IMR-90 (cell line): ENCODE data around the gene PFN1. TPM values are rescaled to one million over a fixed set of nuclear protein-coding genes. Genes with fewer than 3 reads are reported as not detected.

Experiments
- ATAC-seq: fragments of 200-7000 bp; cut with Tn5 transposase; 2 replicates; pipeline ENCODE4 v1.9.1; 2020; ENCODE audit warnings: low read depth, mild to moderate bottlenecking, moderate library complexity
- BruUV-seq: library from RNA; stranded (reverse); fragments of 400-500 nt; replicated peaks from 2 replicates; lab custom pipeline; 2021; lab: Mats Ljungman, UMichigan
- CTCF ChIA-PET: fragments of 300-600 bp; formaldehyde crosslinking; extraction: SDS; loops from one replicate; lab custom pipeline; 2021; ENCODE audit warnings: antibody characterized with exemption; lab: Yijun Ruan, JAX
- POLR2A ChIA-PET: fragments of 300-600 bp; sonication (Branson Sonifier 250); formaldehyde crosslinking; loops from one replicate; lab custom pipeline; 2022; ENCODE audit warnings: antibody characterized with exemption; ENCODE audit not compliant: unreplicated experiment; lab: Charles Lee
- DNase-seq: peaks from one replicate; pipeline ENCODE4 v3.0.0; 2013
- H2AFZ ChIP-seq: replicated peaks from 2 replicates; pipeline ENCODE3; 2013; ENCODE audit warnings: low read length, mild to moderate bottlenecking; ENCODE audit not compliant: poor library complexity
- H2AK5ac ChIP-seq: 2 replicates; pipeline ENCODE4 v1.6.1; 2013; ENCODE audit warnings: low read depth, low read length, inconsistent platforms
- H2AK9ac ChIP-seq: replicated peaks from 2 replicates; pipeline ENCODE3; 2013; ENCODE audit warnings: mild to moderate bottlenecking, low read depth, low read length, moderate library complexity; ENCODE audit not compliant: poor library complexity
- H2BK120ac ChIP-seq: 2 replicates; pipeline ENCODE4 v1.6.1; 2013; ENCODE audit warnings: low read depth, low read length, inconsistent platforms
- H2BK15ac ChIP-seq: 3 replicates; pipeline ENCODE4 v1.6.1; 2013; ENCODE audit warnings: low read depth, low read length, inconsistent platforms
- H2BK20ac ChIP-seq: 2 replicates; pipeline ENCODE4 v1.6.1; 2013; ENCODE audit warnings: low read depth, mild to moderate bottlenecking, inconsistent platforms, low read length, moderate library complexity
- H2BK5ac ChIP-seq: 2 replicates; pipeline ENCODE4 v1.6.1; 2013; ENCODE audit warnings: mild to moderate bottlenecking, low read depth, low read length, inconsistent platforms; ENCODE audit not compliant: poor library complexity, severe bottlenecking
- H3K14ac ChIP-seq: replicated peaks from 2 replicates; pipeline ENCODE4 v1.6.1; 2013; ENCODE audit warnings: low read depth, low read length, inconsistent platforms
- H3K18ac ChIP-seq: 2 replicates; pipeline ENCODE4 v1.6.1; 2013; ENCODE audit warnings: low read depth, low read length, control low read depth
- H3K23ac ChIP-seq: 2 replicates; pipeline ENCODE4 v1.6.1; 2013; ENCODE audit warnings: low read depth, low read length, inconsistent platforms
- H3K27ac ChIP-seq: 2 replicates; pipeline ENCODE4 v1.5.1; 2013; ENCODE audit warnings: mild to moderate bottlenecking, control low read depth, low read length; ENCODE audit not compliant: insufficient read depth
- H3K27me3 ChIP-seq: 2 replicates; pipeline ENCODE4 v1.6.1; 2013; ENCODE audit warnings: low read length; ENCODE audit not compliant: control insufficient read depth, insufficient read depth
- H3K36me3 ChIP-seq: 2 replicates; pipeline ENCODE4 v1.6.1; 2013; ENCODE audit warnings: low read length, mixed read lengths; ENCODE audit not compliant: control insufficient read depth, insufficient read depth
- H3K4ac ChIP-seq: 2 replicates; pipeline ENCODE4 v1.6.1; 2013; ENCODE audit warnings: low read depth, low read length, inconsistent platforms
- H3K4me1 ChIP-seq: 2 replicates; pipeline ENCODE4 v1.6.1; 2013; ENCODE audit warnings: low read length, mixed read lengths; ENCODE audit not compliant: control insufficient read depth, insufficient read depth
- H3K4me2 ChIP-seq: 2 replicates; pipeline ENCODE4 v1.6.1; 2013; ENCODE audit warnings: low read depth, mild to moderate bottlenecking, control low read depth, low read length, moderate library complexity
- H3K4me3 ChIP-seq: 2 replicates; pipeline ENCODE4 v1.5.1; 2013; ENCODE audit warnings: low read depth, mild to moderate bottlenecking, control low read depth, low read length, moderate library complexity; ENCODE audit not compliant: insufficient read depth
- H3K56ac ChIP-seq: 2 replicates; pipeline ENCODE4 v1.6.1; 2013; ENCODE audit warnings: low read length, inconsistent platforms; ENCODE audit not compliant: insufficient read depth; ENCODE audit errors: extremely low read depth
- H3K79me1 ChIP-seq, 2 experiments: 2 replicates each; pipeline ENCODE4 v1.6.1; 2013; ENCODE audit warnings: low read length in 2 of 2, inconsistent platforms in 1 of 2, low read depth in 1 of 2
- H3K9ac ChIP-seq: 2 replicates; pipeline ENCODE4 v1.6.1; 2013; ENCODE audit warnings: low read depth, low read length, control low read depth
- H3K9me1 ChIP-seq: 2 replicates; pipeline ENCODE4 v1.6.1; 2013; ENCODE audit warnings: low read length, inconsistent platforms; ENCODE audit not compliant: insufficient read depth
- H3K9me3 ChIP-seq: 2 replicates; pipeline ENCODE4 v1.6.1; 2013; ENCODE audit warnings: low read length; ENCODE audit not compliant: control insufficient read depth, insufficient read depth
- H4K20me1 ChIP-seq: 2 replicates; pipeline ENCODE4 v1.6.1; 2013; ENCODE audit warnings: low read length, inconsistent platforms; ENCODE audit not compliant: insufficient read depth
- H4K5ac ChIP-seq: 2 replicates; pipeline ENCODE4 v1.6.1; 2013; ENCODE audit warnings: mild to moderate bottlenecking, low read depth, low read length, control low read depth
- H4K8ac ChIP-seq, 2 experiments: 2 replicates each; pipeline ENCODE4 v1.6.1; 2013; ENCODE audit warnings: low read depth in 2 of 2, low read length in 2 of 2, control low read depth in 1 of 2, inconsistent platforms in 1 of 2
- H4K91ac ChIP-seq: 2 replicates; pipeline ENCODE4 v1.6.1; 2013; ENCODE audit warnings: low read depth, low read length, inconsistent platforms; ENCODE audit not compliant: insufficient read depth
- BHLHE40 ChIP-seq: fragments of 150-350 bp; IDR thresholded peaks from 2 replicates; pipeline ENCODE4 v1.6.1; 2016; ENCODE audit warnings: mild to moderate bottlenecking, low read depth, low read length
- CEBPB ChIP-seq: IDR thresholded peaks from 2 replicates; pipeline ENCODE4 v1.6.1; 2012; ENCODE audit warnings: low read depth, low read length, improper control_type of control experiment
- CHD1 ChIP-seq: IDR thresholded peaks from 2 replicates; pipeline ENCODE4 v1.6.1; 2012; ENCODE audit warnings: low read depth, low read length, improper control_type of control experiment
- FOS ChIP-seq: fragments of 150-350 bp; IDR thresholded peaks from 2 replicates; pipeline ENCODE4 v1.6.1; 2016; ENCODE audit warnings: low read depth, low read length
- MAFK ChIP-seq: IDR thresholded peaks from 2 replicates; pipeline ENCODE4 v1.6.1; 2012; ENCODE audit warnings: low read depth, low read length, improper control_type of control experiment
- MAZ ChIP-seq: IDR thresholded peaks from 2 replicates; pipeline ENCODE4 v1.6.1; 2012; ENCODE audit warnings: low read depth, mild to moderate bottlenecking, low read length, improper control_type of control experiment, moderate library complexity, borderline replicate concordance
- MXI1 ChIP-seq: IDR thresholded peaks from 2 replicates; pipeline ENCODE4 v1.6.1; 2012; ENCODE audit warnings: low read depth, mild to moderate bottlenecking, low read length, moderate library complexity, borderline replicate concordance
- NFE2L2 ChIP-seq: fragments of 150-350 bp; IDR thresholded peaks from 2 replicates; pipeline ENCODE4 v1.6.1; 2016; ENCODE audit warnings: low read depth, mild to moderate bottlenecking, low read length
- POLR2A ChIP-seq: IDR thresholded peaks from 2 replicates; pipeline ENCODE4 v1.6.1; 2012; ENCODE audit warnings: mild to moderate bottlenecking, low read depth, low read length
- RCOR1 ChIP-seq: IDR thresholded peaks from 2 replicates; pipeline ENCODE4 v1.6.1; 2012; ENCODE audit warnings: mild to moderate bottlenecking, low read length, improper control_type of control experiment; ENCODE audit not compliant: insufficient replicate concordance
- RFX5 ChIP-seq: IDR thresholded peaks from 2 replicates; pipeline ENCODE4 v1.8.0; 2012; ENCODE audit warnings: low read depth, mild to moderate bottlenecking, low read length, moderate library complexity
- SMC3 ChIP-seq: fragments of 150-350 bp; IDR thresholded peaks from 2 replicates; pipeline ENCODE4 v1.6.1; 2016; ENCODE audit warnings: low read depth, mild to moderate bottlenecking, antibody characterized with exemption, low read length, moderate library complexity
- WGBS, 2 experiments: methylation state at CpG; one replicate each; pipeline versions ENCODE4 v1.1.5 to v1.1.7; 2013; ENCODE audit warnings: missing lambda C conversion rate in 2 of 2; ENCODE audit not compliant: insufficient read length in 1 of 2; ENCODE audit errors: extremely low coverage in 2 of 2; 5-methylcytosine and 5-hydroxymethylcytosine counted together
- dilution Hi-C: fragments of 300-500 bp; cut with HindIII; formaldehyde crosslinking; loops from one replicate; pipeline ENCODE4 v1.14.3; 2018; ENCODE audit warnings: low sequenced_read_pairs; ENCODE audit not compliant: unreplicated experiment
- in situ Hi-C: fragments of 300-500 bp; cut with MboI; formaldehyde crosslinking; loops from 3 replicates; pipeline ENCODE4 v1.14.3; 2019; ENCODE audit warnings: low sequenced_read_pairs, inconsistent platforms, mixed read lengths
- intact Hi-C: fragments of 100-400 bp; cut with micrococcal nuclease; formaldehyde crosslinking; loops from 2 replicates; pipeline ENCODE4 v1.10.0; 2022
- polyA plus RNA-seq, 3 experiments: library from polyadenylated mRNA; depleted of rRNA; stranded (reverse); fragments of >200 nt; gene quantifications; 2 replicates each; pipeline ENCODE4 v1.2.3, GENCODE V29; 2012; ENCODE audit warnings: low replicate concordance in 1 of 3
- total RNA-seq: library from RNA; depleted of rRNA; stranded (reverse); fragments of >200 nt; gene quantifications from 2 replicates; pipeline ENCODE4 v1.2.3, GENCODE V29; 2012
- TF ChIP-seq, protein P1 (sequence below): fragments of 150-350 bp; IDR thresholded peaks from 2 replicates; pipeline ENCODE4 v1.6.1; 2016; ENCODE audit warnings: low read depth, mild to moderate bottlenecking, low read length, moderate library complexity, borderline replicate concordance
- TF ChIP-seq, protein P2 (sequence below): fragments of 150-350 bp; IDR thresholded peaks from 2 replicates; pipeline ENCODE4 v1.6.1; 2017; ENCODE audit warnings: mild to moderate bottlenecking, antibody characterized with exemption, low read length, low read depth
- TF ChIP-seq, protein P3 (sequence below): conservative IDR thresholded peaks from 2 replicates; pipeline ENCODE4 v1.5.1; 2012; ENCODE audit warnings: mild to moderate bottlenecking, low read depth, low read length, improper control_type of control experiment

PFN1 gene
- total and polyA plus RNA-seq, 2 of the 4 experiments (the other 2 are of a cell fraction) = 348 to 1,671 TPM

DNA sequence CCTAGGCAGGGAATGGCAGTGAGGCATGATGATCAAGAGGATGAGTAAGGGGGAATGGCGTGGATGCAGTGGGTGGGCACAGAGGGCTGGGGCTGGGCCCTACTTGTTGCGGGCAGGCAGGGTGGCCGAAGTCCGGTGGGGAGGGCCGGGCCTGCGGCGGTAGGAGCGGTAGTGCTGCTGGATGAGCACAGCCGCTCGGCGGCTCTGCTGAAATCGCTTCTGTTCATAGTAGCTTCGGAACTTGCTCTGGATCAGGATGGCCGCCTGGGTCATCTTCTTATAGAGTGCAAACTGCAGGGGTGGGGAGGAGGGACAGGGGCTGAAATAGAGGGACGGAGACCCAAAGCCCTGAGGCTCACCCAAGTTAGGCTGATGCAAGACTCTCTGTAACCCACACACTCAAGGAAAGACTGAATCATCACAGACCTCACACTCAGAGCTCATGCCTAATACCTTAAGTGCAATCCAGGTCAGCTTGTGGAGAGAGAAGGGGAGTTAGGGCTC, 20.8 kb upstream of the PFN1 start:
- H3K9me1 ChIP-seq = peaks cover 21% of the 10 kb centered on the region
- peak overlapping the region; percentile 85 for H2BK120ac ChIP-seq
- peak overlapping the region; percentile 99 for H4K91ac ChIP-seq
- peak overlapping the region; percentile 91 for H2AFZ ChIP-seq
- H3K27ac ChIP-seq = peak overlapping the region; percentile 79
- dilution Hi-C loops (no loop called here), in situ Hi-C loops (no loop called here), intact Hi-C loops (loop anchor here (5.0 kb wide), 1 partner anchor 62 kb away; no protein-coding TSS in a partner anchor)
- peak overlapping the region; percentile 100 for H2AK5ac ChIP-seq
- H3K14ac ChIP-seq = peak overlapping the region; percentile 83
- peak overlapping the region; percentile 39 for H3K4me3 ChIP-seq
- H4K20me1 ChIP-seq = peaks cover 3% of the 10 kb centered on the region; the same call in 1 of the 2 replicates
- H3K4me1 ChIP-seq = peaks cover 14% of the 10 kb centered on the region
- peak overlapping the region; percentile 100 for H3K4ac ChIP-seq
- H4K8ac ChIP-seq = peak overlapping the region; percentile 96 to 97
- peak overlapping the region; percentile 99 for H3K9ac ChIP-seq
- no peaks in the 10 kb centered on the region for H3K27me3 ChIP-seq
- DNase-seq (peak; percentile 95), ATAC-seq (peak; percentile 2)
- peak overlapping the region; percentile 100 for H2AK9ac ChIP-seq
- peak overlapping the region; percentile 88 for H3K23ac ChIP-seq
- ChIA-PET POLR2A (interaction anchor here (1.4 kb wide), 1 partner anchor 10 kb away, joined by 4 read pairs; no protein-coding TSS in a partner anchor), CTCF (no interaction called here)
- H3K36me3 ChIP-seq = peaks cover 27% of the 10 kb centered on the region
- WGBS, 2 experiments = no CpG with 5 or more reads among the region's 15 CpGs
- no TSS peak for BruUV-seq
- H3K4me2 ChIP-seq = peak overlapping the region; percentile 54
- no peaks in the 10 kb centered on the region for H3K9me3 ChIP-seq
- H3K18ac ChIP-seq = peak overlapping the region; percentile 87
- H4K5ac ChIP-seq = peak overlapping the region; percentile 56
- H3K56ac ChIP-seq = peak overlapping the region; percentile 99
- H2BK5ac ChIP-seq = peak overlapping the region; percentile 94
- H2BK20ac ChIP-seq = peak overlapping the region; percentile 71
- H2BK15ac ChIP-seq = peak overlapping the region; percentile 67; the same call in 2 of the 3 replicates
- H3K79me1 ChIP-seq = peaks cover 18 to 66% of the 10 kb centered on the region in 2 experiments
- TF ChIP-seq BHLHE40 (peak; percentile 66), NFE2L2 (no peak), POLR2A (peak; percentile 77), MAZ (no peak; the same call in none of the 2 replicates), MAFK (no peak), FOS (peak; percentile 89), MXI1 (no peak), SMC3 (no peak), RFX5 (no peak), CEBPB (peak; percentile 98), RCOR1 (no peak), CHD1 (no peak)
- TF ChIP-seq, protein P1, sequence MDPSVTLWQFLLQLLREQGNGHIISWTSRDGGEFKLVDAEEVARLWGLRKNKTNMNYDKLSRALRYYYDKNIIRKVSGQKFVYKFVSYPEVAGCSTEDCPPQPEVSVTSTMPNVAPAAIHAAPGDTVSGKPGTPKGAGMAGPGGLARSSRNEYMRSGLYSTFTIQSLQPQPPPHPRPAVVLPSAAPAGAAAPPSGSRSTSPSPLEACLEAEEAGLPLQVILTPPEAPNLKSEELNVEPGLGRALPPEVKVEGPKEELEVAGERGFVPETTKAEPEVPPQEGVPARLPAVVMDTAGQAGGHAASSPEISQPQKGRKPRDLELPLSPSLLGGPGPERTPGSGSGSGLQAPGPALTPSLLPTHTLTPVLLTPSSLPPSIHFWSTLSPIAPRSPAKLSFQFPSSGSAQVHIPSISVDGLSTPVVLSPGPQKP = no peak
- TF ChIP-seq, protein P2, sequence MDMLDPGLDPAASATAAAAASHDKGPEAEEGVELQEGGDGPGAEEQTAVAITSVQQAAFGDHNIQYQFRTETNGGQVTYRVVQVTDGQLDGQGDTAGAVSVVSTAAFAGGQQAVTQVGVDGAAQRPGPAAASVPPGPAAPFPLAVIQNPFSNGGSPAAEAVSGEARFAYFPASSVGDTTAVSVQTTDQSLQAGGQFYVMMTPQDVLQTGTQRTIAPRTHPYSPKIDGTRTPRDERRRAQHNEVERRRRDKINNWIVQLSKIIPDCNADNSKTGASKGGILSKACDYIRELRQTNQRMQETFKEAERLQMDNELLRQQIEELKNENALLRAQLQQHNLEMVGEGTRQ = 0 out of 2 replicates have a peak, but pooled peaks have one; percentile 5
- TF ChIP-seq, protein P3, sequence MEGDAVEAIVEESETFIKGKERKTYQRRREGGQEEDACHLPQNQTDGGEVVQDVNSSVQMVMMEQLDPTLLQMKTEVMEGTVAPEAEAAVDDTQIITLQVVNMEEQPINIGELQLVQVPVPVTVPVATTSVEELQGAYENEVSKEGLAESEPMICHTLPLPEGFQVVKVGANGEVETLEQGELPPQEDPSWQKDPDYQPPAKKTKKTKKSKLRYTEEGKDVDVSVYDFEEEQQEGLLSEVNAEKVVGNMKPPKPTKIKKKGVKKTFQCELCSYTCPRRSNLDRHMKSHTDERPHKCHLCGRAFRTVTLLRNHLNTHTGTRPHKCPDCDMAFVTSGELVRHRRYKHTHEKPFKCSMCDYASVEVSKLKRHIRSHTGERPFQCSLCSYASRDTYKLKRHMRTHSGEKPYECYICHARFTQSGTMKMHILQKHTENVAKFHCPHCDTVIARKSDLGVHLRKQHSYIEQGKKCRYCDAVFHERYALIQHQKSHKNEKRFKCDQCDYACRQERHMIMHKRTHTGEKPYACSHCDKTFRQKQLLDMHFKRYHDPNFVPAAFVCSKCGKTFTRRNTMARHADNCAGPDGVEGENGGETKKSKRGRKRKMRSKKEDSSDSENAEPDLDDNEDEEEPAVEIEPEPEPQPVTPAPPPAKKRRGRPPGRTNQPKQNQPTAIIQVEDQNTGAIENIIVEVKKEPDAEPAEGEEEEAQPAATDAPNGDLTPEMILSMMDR = no peak
